GM10248 (cell line): ENCODE results near the gene FMO4.
"Not testable (repeated sequence)": the region's sequence is repeated elsewhere in the genome, so short reads cannot be mapped to it uniquely, and the experiment has no call there.

Experiments
- CTCF ChIA-PET: fragments of 300-600 bp; sonication (Branson Sonifier 250); formaldehyde crosslinking; extraction: SDS; loops from one replicate; lab custom pipeline; 2021; ENCODE audit warnings: antibody characterized with exemption; lab: Yijun Ruan, JAX
- POLR2A ChIA-PET: fragments of 350-650 bp; sonication (Branson Sonifier 250); formaldehyde crosslinking; extraction: SDS; loops from one replicate; lab custom pipeline; 2020; ENCODE audit warnings: antibody characterized with exemption; lab: Yijun Ruan, JAX
- DNase-seq: peaks from one replicate; pipeline ENCODE4 v3.0.0; 2012; ENCODE audit errors: extremely low spot score
- CTCF ChIP-seq: IDR thresholded peaks from 2 replicates; pipeline ENCODE4 v1.5.1; 2012; ENCODE audit warnings: mild to moderate bottlenecking, low read depth; ENCODE audit errors: extremely low read depth, missing control alignments, control extremely low read depth

FMO4 gene

GRCh38 chr1:171311771-171312558 lies 2.0 kb upstream of the FMO4 start:
- ChIA-PET POLR2A (no interaction called here), CTCF (interaction anchor here (0.8 to 3.2 kb wide), 7 partner anchors 13 to 404 kb away, joined by 3 to 76 read pairs (median 14); partner anchors contain the start of gene FMO1)
- no peak for TF ChIP-seq CTCF
- DNase-seq: no peak

GRCh38 chr1:171313319-171313834 lies 606 bp upstream of the FMO4 start:
- TF ChIP-seq CTCF: no peak
- DNase-seq: no peak
- ChIA-PET POLR2A (no interaction called here), CTCF (interaction anchor here (0.6 to 3.2 kb wide), 44 partner anchors 8 to 624 kb away, joined by 3 to 76 read pairs (median 4); partner anchors contain the start of gene FMO1)

GRCh38 chr1:171329251-171329650 lies 15.3 kb downstream of the FMO4 start:
- ChIA-PET POLR2A (no interaction called here), CTCF (interaction anchor here (1.1 to 1.3 kb wide), 2 partner anchors 12 to 15 kb away, joined by 3 to 4 read pairs; partner anchors contain the start of gene FMO4)
- DNase-seq: no peak
- no peak for TF ChIP-seq CTCF

GRCh38 chr1:171334024-171334640 lies 20.1 kb downstream of the FMO4 start:
- no peak for DNase-seq
- ChIA-PET POLR2A (no interaction called here), CTCF (interaction anchor here (1.0 to 1.3 kb wide), 2 partner anchors 16 to 108 kb away, joined by 3 read pairs; no protein-coding TSS in a partner anchor)
- no peak for TF ChIP-seq CTCF

DNA sequence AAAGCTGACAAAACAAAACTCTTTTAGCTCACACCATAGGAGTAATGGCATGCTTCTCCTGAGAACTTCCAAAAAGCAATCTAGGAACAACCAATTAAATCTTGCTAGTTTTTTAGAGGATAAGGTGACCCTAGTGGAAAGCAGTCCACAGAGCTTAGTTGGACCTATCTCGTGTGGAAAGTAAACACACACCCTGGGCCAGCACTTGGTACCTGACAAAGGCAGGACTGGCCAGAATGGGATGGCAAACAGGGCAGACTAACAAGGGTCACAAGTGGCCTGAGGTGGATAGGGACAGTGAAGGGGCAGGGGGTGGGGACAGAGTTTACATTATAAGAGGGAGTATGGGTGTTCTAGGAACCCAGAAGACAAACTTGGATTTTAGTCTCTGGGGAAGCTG lies 22.0 kb downstream of the FMO4 start:
- DNase-seq: no peak
- ChIA-PET CTCF (interaction anchor here (1.4 kb wide), 2 partner anchors 62 to 91 kb away, joined by 4 read pairs; no protein-coding TSS in a partner anchor), POLR2A (no interaction called here)
- TF ChIP-seq CTCF: no peak

- DNase-seq, POLR2A ChIA-PET: not testable (repeated sequence)
- CTCF ChIA-PET: interaction anchor here (1.6 kb wide), 1 partner anchor 25 kb away, joined by 5 read pairs; the partner anchor contains the start of gene FMO4
Observed at GRCh38 chr1:171339345-171339744, 25.4 kb downstream of the FMO4 start.
